ENCODE data around the gene PDGFB. TPM values are rescaled to one million over a fixed set of nuclear protein-coding genes. Genes with fewer than 3 reads are reported as not detected.

The PDGFB gene
- total RNA-seq, 2 donors from 2014 or later: 1.9 to 5.6 TPM

- Histone ChIP-seq H3K27me3 (no peaks in the 10 kb centered on the region), H3K36me3 (no peaks in the 10 kb centered on the region), H3K4me1 (no peaks in the 10 kb centered on the region), H3K27ac (no peak overlapping the region), H3K4me3 (no peak overlapping the region), H3K9me3 (no peaks in the 10 kb centered on the region), H3K9ac (ENCODE audit: low read depth in 2 of 2, low read length in 2 of 2) (no peak overlapping the region)
- intact Hi-C loops (cut with DNase I): no loop called here
- TF ChIP-seq CTCF (IDR thresholded peaks at IDR 0.05): no peak
- DNase-seq: no peak
Observed at GRCh38 chr22:39224550-39224949, 20.2 kb downstream of the PDGFB start.

- H3K27me3 ChIP-seq: no peaks in the 10 kb centered on the region
- TF ChIP-seq CTCF (IDR thresholded peaks at IDR 0.05): no peak
- no peak overlapping the region for H3K27ac ChIP-seq
- H3K9ac ChIP-seq (ENCODE audit: low read depth in 2 of 2, low read length in 2 of 2): no peak overlapping the region
- no peaks in the 10 kb centered on the region for H3K36me3 ChIP-seq
- no peak overlapping the region for H3K4me3 ChIP-seq
- no peak for DNase-seq
- intact Hi-C loops (cut with DNase I): no loop called here
- H3K9me3 ChIP-seq: no peaks in the 10 kb centered on the region
- H3K4me1 ChIP-seq: no peaks in the 10 kb centered on the region
Observed at GRCh38 chr22:39223091-39223710, 21.6 kb downstream of the PDGFB start.

- intact Hi-C loops (cut with DNase I): no loop called here
- Histone ChIP-seq H3K9ac (ENCODE audit: low read depth in 2 of 2, low read length in 2 of 2) (no peak overlapping the region), H3K4me1 (no peaks in the 10 kb centered on the region), H3K4me3 (no peak overlapping the region), H3K27me3 (no peaks in the 10 kb centered on the region), H3K36me3 (no peaks in the 10 kb centered on the region), H3K9me3 (no peaks in the 10 kb centered on the region), H3K27ac (no peak overlapping the region)
- DNase-seq: no peak
- TF ChIP-seq CTCF (IDR thresholded peaks at IDR 0.05): no peak
Observed at GRCh38 chr22:39221999-39222686, 22.6 kb downstream of the PDGFB start.

GRCh38 chr22:39220890-39221850 lies 23.6 kb downstream of the PDGFB start:
- no peak for TF ChIP-seq CTCF (IDR thresholded peaks at IDR 0.05)
- no peaks in the 10 kb centered on the region for H3K9me3 ChIP-seq
- no peak overlapping the region for H3K27ac ChIP-seq
- DNase-seq: no peak
- no peaks in the 10 kb centered on the region for H3K4me1 ChIP-seq
- no peak overlapping the region for H3K4me3 ChIP-seq
- H3K36me3 ChIP-seq: no peaks in the 10 kb centered on the region
- H3K9ac ChIP-seq (ENCODE audit: low read depth in 2 of 2, low read length in 2 of 2): no peak overlapping the region
- intact Hi-C loops (cut with DNase I): no loop called here
- H3K27me3 ChIP-seq: no peaks in the 10 kb centered on the region

GRCh38 chr22:39220450-39220849 lies 24.3 kb downstream of the PDGFB start:
- DNase-seq: no peak
- Histone ChIP-seq H3K27ac (no peak overlapping the region), H3K27me3 (no peaks in the 10 kb centered on the region), H3K9me3 (no peaks in the 10 kb centered on the region), H3K36me3 (no peaks in the 10 kb centered on the region), H3K4me1 (no peaks in the 10 kb centered on the region), H3K9ac (ENCODE audit: low read depth in 2 of 2, low read length in 2 of 2) (no peak overlapping the region), H3K4me3 (no peak overlapping the region)
- intact Hi-C loops (cut with DNase I): no loop called here
- TF ChIP-seq CTCF (IDR thresholded peaks at IDR 0.05): no peak
